Transverse colon (tissue), 4 donors: ENCODE data around the gene GRM7.

Experiments
- CTCF ChIP-seq, 5 experiments: fragments of 200-600 bp in 3 of 5; fragments of 450-650 bp in 2 of 5; sonication (generic) in 3 of 5; IDR thresholded peaks; 1 replicate in 2 of 5; 2 replicates in 3 of 5; pipeline ENCODE4 v1.5.1; 2016 to 2017; ENCODE audit warnings: antibody characterized with exemption in 5 of 5, inconsistent platforms in 3 of 5, mild to moderate bottlenecking in 2 of 5, moderate library complexity in 1 of 5
- POLR2A ChIP-seq: fragments of 450-650 bp; IDR thresholded peaks from one replicate; pipeline ENCODE4 v1.6.1; 2016; ENCODE audit warnings: antibody characterized with exemption, mild to moderate bottlenecking, moderate library complexity
- POLR2AphosphoS5 ChIP-seq, 3 donors: sonication (generic); formaldehyde crosslinking; IDR thresholded peaks; one replicate each; pipeline ENCODE4 v1.6.1; 2016; ENCODE audit warnings: antibody characterized with exemption in 3 of 3

- TF ChIP-seq CTCF (IDR thresholded peaks at IDR 0.05) (no peak), POLR2AphosphoS5 (IDR thresholded peaks at IDR 0.05) (no peak), POLR2A (no peak)
These were observed 628.5 kb downstream of the GRM7 start for GRCh38 chr3:7489417-7489816.
